K562 (cell line): ENCODE data around the gene PPP1R13B. TPM values are rescaled to one million over a fixed set of nuclear protein-coding genes. Genes with fewer than 3 reads are reported as not detected.

ENCODE experiments used
- FOS ChIP-seq: IDR thresholded peaks from 3 replicates; pipeline ENCODE4 v1.6.1; 2011; ENCODE audit not compliant: insufficient read length; ENCODE audit errors: extremely low read depth
- FOXO4 ChIP-seq: fragments of 450-650 bp; formaldehyde crosslinking; IDR thresholded peaks from 2 replicates; pipeline ENCODE4 v1.4.0; 2020; ENCODE audit warnings: mild to moderate bottlenecking, moderate library complexity
- FOXP1 ChIP-seq: sonication (generic); formaldehyde crosslinking; IDR thresholded peaks from 2 replicates; pipeline ENCODE4 v1.8.0; 2022; ENCODE audit warnings: mild to moderate bottlenecking, missing genetic modification reagents
- GABPA ChIP-seq: fragments of 200-800 bp; sonication (Bioruptor generic); conservative IDR thresholded peaks from 2 replicates; pipeline ENCODE4 v1.6.1; 2016; ENCODE audit warnings: low read depth, missing genetic modification characterization, missing compliant biosample characterization
- GATA2 ChIP-seq: sonication (generic); formaldehyde crosslinking; IDR thresholded peaks from 2 replicates; pipeline ENCODE4 v1.4.0; 2020; ENCODE audit warnings: mild to moderate bottlenecking, missing genetic modification reagents
- HDAC3 ChIP-seq: fragments of 450-650 bp; IDR thresholded peaks from 2 replicates; pipeline ENCODE4 v1.6.1; 2018; ENCODE audit warnings: borderline replicate concordance, mild to moderate bottlenecking, moderate library complexity; ENCODE audit not compliant: partially characterized antibody
- ID3 ChIP-seq, 2 experiments: fragments of 250-450 bp in 1 of 2; fragments of 450-650 bp in 1 of 2; sonication (Bioruptor Pico) in 1 of 2; IDR thresholded peaks; 2 replicates each; pipeline versions ENCODE4 v1.6.1 to v1.8.0; 2016 to 2021; ENCODE audit warnings: mild to moderate bottlenecking in 2 of 2, moderate library complexity in 2 of 2, missing compliant biosample characterization in 1 of 2, missing genetic modification characterization in 1 of 2
- NCOA2 ChIP-seq, 2 experiments: fragments of 450-650 bp; IDR thresholded peaks; 2 replicates each; pipeline ENCODE4 v1.6.1; 2018; ENCODE audit warnings: mild to moderate bottlenecking in 2 of 2, moderate library complexity in 1 of 2; ENCODE audit not compliant: partially characterized antibody in 2 of 2
- NFYB ChIP-seq: IDR thresholded peaks from 2 replicates; pipeline ENCODE4 v1.6.1; 2011; ENCODE audit warnings: mild to moderate bottlenecking, moderate library complexity; ENCODE audit not compliant: insufficient read length; ENCODE audit errors: extremely low read depth
- NR2C1 ChIP-seq, 2 experiments: fragments of 450-650 bp; IDR thresholded peaks; 2 replicates each; pipeline ENCODE4 v1.6.1; 2017; ENCODE audit warnings: mild to moderate bottlenecking in 2 of 2, antibody characterized with exemption in 1 of 2, inconsistent platforms in 1 of 2, missing compliant biosample characterization in 1 of 2, missing genetic modification characterization in 1 of 2
- OTX1 ChIP-seq: fragments of 450-650 bp; formaldehyde crosslinking; IDR thresholded peaks from 2 replicates; pipeline ENCODE4 v1.4.0; 2022; ENCODE audit warnings: mild to moderate bottlenecking
- PCBP2 ChIP-seq: fragments of 200-400 bp; formaldehyde crosslinking; IDR thresholded peaks from 2 replicates; pipeline ENCODE4 v1.6.1; 2018; ENCODE audit warnings: low read length, low read depth, mild to moderate bottlenecking, moderate library complexity; ENCODE audit not compliant: poor library complexity, severe bottlenecking
- PKNOX1 ChIP-seq: fragments of 450-650 bp; IDR thresholded peaks from 2 replicates; pipeline ENCODE4 v1.6.1; 2016
- PTBP1 ChIP-seq: fragments of 200-400 bp; formaldehyde crosslinking; IDR thresholded peaks from 2 replicates; pipeline ENCODE4 v1.6.1; 2017; ENCODE audit warnings: low read depth, low read length
- RBM25 ChIP-seq: fragments of 200-400 bp; formaldehyde crosslinking; IDR thresholded peaks from 2 replicates; pipeline ENCODE4 v1.6.1; 2018; ENCODE audit warnings: low read length, low read depth, moderate library complexity; ENCODE audit not compliant: severe bottlenecking
- SREBF1 ChIP-seq: fragments of 150-350 bp; IDR thresholded peaks from 2 replicates; pipeline ENCODE4 v1.6.1; 2014; ENCODE audit warnings: antibody characterized with exemption, low read depth, low read length, borderline replicate concordance
- STAT6 ChIP-seq: sonication (generic); formaldehyde crosslinking; IDR thresholded peaks from 2 replicates; pipeline ENCODE4 v1.8.1; 2023; ENCODE audit warnings: mild to moderate bottlenecking, missing genetic modification reagents
- TBL1XR1 ChIP-seq, 2 experiments: IDR thresholded peaks; 2 replicates each; pipeline ENCODE4 v1.6.1; 2012; ENCODE audit warnings: improper control_type of control experiment in 2 of 2, low read length in 2 of 2, mild to moderate bottlenecking in 1 of 2
- TRIM25 ChIP-seq: fragments of 450-650 bp; IDR thresholded peaks from 2 replicates; pipeline ENCODE4 v1.7.0; 2016; ENCODE audit warnings: borderline replicate concordance
- ZNF444 ChIP-seq: fragments of 250-450 bp; sonication (Bioruptor Pico); IDR thresholded peaks from 2 replicates; pipeline ENCODE4 v1.4.0; 2020; ENCODE audit warnings: mild to moderate bottlenecking, moderate library complexity
- ZSCAN32 ChIP-seq: fragments of 450-650 bp; formaldehyde crosslinking; IDR thresholded peaks from 2 replicates; pipeline ENCODE4 v1.4.0; 2020; ENCODE audit warnings: mild to moderate bottlenecking, moderate library complexity
- polyA plus RNA-seq, 8 experiments: library from polyadenylated mRNA; depleted of rRNA in 4 of 8; stranded (reverse) in 5 of 8; unstranded in 3 of 8; fragments of >200 nt; fragmentation: Nextera tagmentation in 2 of 8; fragmentation: Illumina TruSeq in 1 of 8; extraction: Ambion mirVana in 2 of 8; extraction: Trizol in 1 of 8; gene quantifications; 2 replicates each; pipeline versions ENCODE4 v1.2.1 to v1.2.3, GENCODE V29; 2011 to 2014; ENCODE audit warnings: inconsistent platforms in 1 of 8, missing spikeins in 1 of 8
- total RNA-seq, 7 experiments: library from RNA; depleted of rRNA in 6 of 7; stranded (reverse); fragments of >200 nt in 6 of 7; fragmentation: Illumina TruSeq in 2 of 7; extraction: Trizol in 2 of 7; gene quantifications; 2 replicates each; pipeline versions ENCODE4 v1.2.1 to v1.2.3, GENCODE V29; 2011 to 2021; ENCODE audit warnings: low replicate concordance in 1 of 7

Gene PPP1R13B
- total and polyA plus RNA-seq, 9 of the 15 experiments (the other 6 are each of a cell fraction or from before 2014, with no cell fraction given): 0.03 to 1.7 (median 0.15) TPM

- peak; percentile 57 for TF ChIP-seq FOS
- TF ChIP-seq OTX1 (CRISPR knock-in tag): no peak
- no peak for TF ChIP-seq ZSCAN32
- no peak for TF ChIP-seq TBL1XR1 (IDR thresholded peaks at IDR 0.05; ENCODE audit: low read length in 2 of 2)
- TF ChIP-seq PTBP1: no peak
- TF ChIP-seq NCOA2 (IDR thresholded peaks at IDR 0.05; ENCODE audit: partially characterized antibody in 2 of 2): no peak
- TF ChIP-seq RBM25: peak; percentile 38
- TF ChIP-seq ID3 (CRISPR knock-in tag; IDR thresholded peaks at IDR 0.05): no peak
- no peak for TF ChIP-seq ID3 (tag; IDR thresholded peaks at IDR 0.05)
- TF ChIP-seq GABPA (tag): 0 out of 2 replicates have a peak, but pooled peaks have one; percentile 35
- no peak for TF ChIP-seq FOXO4
- no peak for TF ChIP-seq HDAC3
- peak; percentile 97 for TF ChIP-seq PKNOX1
- TF ChIP-seq NFYB: peak; percentile 30
- no peak for TF ChIP-seq PCBP2
- TF ChIP-seq TRIM25: no peak
- no peak for TF ChIP-seq SREBF1
- TF ChIP-seq ZNF444 (CRISPR knock-in tag): no peak
- no peak for TF ChIP-seq NR2C1 (IDR thresholded peaks at IDR 0.05)
- TF ChIP-seq NR2C1 (tag; IDR thresholded peaks at IDR 0.05): peak; percentile 49
- no peak for TF ChIP-seq FOXP1 (CRISPR knock-in tag)
- no peak for TF ChIP-seq GATA2 (CRISPR knock-in tag)
- TF ChIP-seq STAT6: no peak
Measured at GRCh38 chr14:103862393-103862782, 15.0 kb upstream of the PPP1R13B start (continued).
